ENCODE data around the gene FBXW2. TPM values are rescaled to one million over a fixed set of nuclear protein-coding genes. Genes with fewer than 3 reads are reported as not detected.

Gene FBXW2
- total and polyA plus RNA-seq, 2 donors (not counting 3 experiments of a cell fraction or from before 2014, with no cell fraction given): 32.5 to 70.2 TPM

DNA sequence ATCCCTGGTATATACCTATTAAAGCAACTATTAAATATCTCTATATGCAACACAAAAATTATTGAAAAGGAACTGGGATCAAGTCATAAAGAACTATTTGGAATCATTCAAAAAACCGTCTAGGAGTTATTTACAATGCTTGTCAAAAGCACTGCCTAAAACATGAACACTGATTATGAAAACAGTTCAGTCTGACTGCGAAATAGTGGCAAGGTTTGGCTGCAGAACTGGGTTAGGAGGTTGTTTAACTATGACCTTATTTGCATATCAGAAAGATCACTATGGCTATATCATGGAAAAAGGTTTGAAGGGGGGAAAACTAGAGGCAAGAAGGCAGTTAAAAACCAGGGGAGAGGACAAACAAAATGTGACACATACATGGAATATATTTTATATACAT lies 12.0 kb downstream of the FBXW2 start:
- POLR2A ChIA-PET: interaction anchor here (0.7 kb wide), 1 partner anchor 265 kb away, joined by 5 read pairs; no protein-coding TSS in a partner anchor
- H3K4me3 ChIP-seq (replicated peaks in 1 of 3; ENCODE audit: insufficient read depth in 1 of 3, low read depth in 1 of 3, low read length in 3 of 3): no peak overlapping the region
- H3K36me3 ChIP-seq (ENCODE audit: control insufficient read depth in 2 of 2, extremely low read depth in 1 of 2, insufficient read depth in 2 of 2, low read length in 2 of 2): peaks cover 5 to 12% of the 10 kb centered on the region in 2 experiments
- FAIRE-seq (no peak), DNase-seq (ENCODE audit: low read depth, low spot score) (no peak)
- H3K4me2 ChIP-seq (ENCODE audit: insufficient read depth, low read length): no peak overlapping the region
- peaks cover 34% of the 10 kb centered on the region for H3K79me2 ChIP-seq (ENCODE audit: control insufficient read depth, insufficient read depth, low read length)
- TF ChIP-seq FOS (IDR thresholded peaks at IDR 0.05; ENCODE audit: borderline replicate concordance, insufficient read depth, low read length): no peak
- intact Hi-C loops (cut with micrococcal nuclease) (no loop called here), dilution Hi-C loops (cut with MboI; ENCODE audit: extremely low pct_ligation_motif_present, low sequenced_read_pairs) (no loop called here)
- H4K20me1 ChIP-seq (replicated peaks; ENCODE audit: control insufficient read depth, extremely low read depth, insufficient read depth, low read length): no peaks in the 10 kb centered on the region
- no peak overlapping the region for H3K27ac ChIP-seq (ENCODE audit: insufficient read depth, low read depth, low read length)
- no peak overlapping the region for H3K9ac ChIP-seq (replicated peaks; ENCODE audit: extremely low read depth, insufficient read depth, low read length)
- no peaks in the 10 kb centered on the region for H3K27me3 ChIP-seq (ENCODE audit: control insufficient read depth in 2 of 2, insufficient read depth in 2 of 2, low read length in 2 of 2)
- no TSS peak for BruUV-seq (replicated peaks)
- no peaks in the 10 kb centered on the region for H3K4me1 ChIP-seq (ENCODE audit: control insufficient read depth, extremely low read depth, insufficient read depth, low read length)
- H3K9me3 ChIP-seq (replicated peaks; ENCODE audit: control insufficient read depth, insufficient read depth, low read length): no peaks in the 10 kb centered on the region
- H2AFZ ChIP-seq (ENCODE audit: low read depth, low read length): no peak overlapping the region
- H3K9me1 ChIP-seq (replicated peaks; ENCODE audit: control insufficient read depth, extremely low read depth, insufficient read depth, low read length): no peaks in the 10 kb centered on the region
- CTCF ChIA-PET: interaction anchor here (1.3 kb wide), 1 partner anchor 18 kb away, joined by 3 read pairs; no protein-coding TSS in a partner anchor

GRCh38 chr9:120780367-120780766 lies 12.8 kb downstream of the FBXW2 start:
- Histone ChIP-seq H3K27ac (ENCODE audit: insufficient read depth, low read depth, low read length) (no peak overlapping the region), H3K9me3 (replicated peaks; ENCODE audit: control insufficient read depth, insufficient read depth, low read length) (no peaks in the 10 kb centered on the region), H3K9ac (replicated peaks; ENCODE audit: extremely low read depth, insufficient read depth, low read length) (no peak overlapping the region), H2AFZ (ENCODE audit: low read depth, low read length) (no peak overlapping the region), H3K79me2 (ENCODE audit: control insufficient read depth, insufficient read depth, low read length) (peaks cover 29% of the 10 kb centered on the region), H4K20me1 (replicated peaks; ENCODE audit: control insufficient read depth, extremely low read depth, insufficient read depth, low read length) (no peaks in the 10 kb centered on the region), H3K4me3 (replicated peaks in 1 of 3; ENCODE audit: insufficient read depth in 1 of 3, low read depth in 1 of 3, low read length in 3 of 3) (no peak overlapping the region), H3K4me2 (ENCODE audit: insufficient read depth, low read length) (no peak overlapping the region), H3K27me3 (ENCODE audit: control insufficient read depth in 2 of 2, insufficient read depth in 2 of 2, low read length in 2 of 2) (no peaks in the 10 kb centered on the region), H3K36me3 (ENCODE audit: control insufficient read depth in 2 of 2, extremely low read depth in 1 of 2, insufficient read depth in 2 of 2, low read length in 2 of 2) (peaks cover 6 to 9% of the 10 kb centered on the region in 2 experiments), H3K9me1 (replicated peaks; ENCODE audit: control insufficient read depth, extremely low read depth, insufficient read depth, low read length) (no peaks in the 10 kb centered on the region), H3K4me1 (ENCODE audit: control insufficient read depth, extremely low read depth, insufficient read depth, low read length) (no peaks in the 10 kb centered on the region)
- ChIA-PET CTCF (interaction anchor here (1.3 kb wide), 1 partner anchor 18 kb away, joined by 3 read pairs; no protein-coding TSS in a partner anchor), POLR2A (interaction anchor here (0.6 kb wide), 1 partner anchor 9 kb away, joined by 9 read pairs; no protein-coding TSS in a partner anchor)
- TF ChIP-seq MYC (IDR thresholded peaks at IDR 0.05; ENCODE audit: low read depth, low read length) (no peak), MAX (IDR thresholded peaks at IDR 0.05; ENCODE audit: insufficient read depth, insufficient read length) (no peak), JUN (IDR thresholded peaks at IDR 0.05; ENCODE audit: borderline replicate concordance, insufficient read depth, insufficient read length, low read depth) (no peak), FOS (IDR thresholded peaks at IDR 0.05; ENCODE audit: borderline replicate concordance, insufficient read depth, low read length) (no peak), POLR2AphosphoS5 (IDR thresholded peaks at IDR 0.05; ENCODE audit: insufficient read depth, low read depth, low read length) (no peak), CTCF (IDR thresholded peaks at IDR 0.05; ENCODE audit: extremely low read depth in 1 of 2, insufficient read depth in 1 of 2, low read depth in 1 of 2, low read length in 2 of 2) (no peak), EZH2 (IDR thresholded peaks at IDR 0.05; ENCODE audit: borderline replicate concordance, low read depth, low read length, severe bottlenecking) (no peak), POLR2A (IDR thresholded peaks at IDR 0.05; ENCODE audit: low read depth, low read length) (no peak), GATA2 (IDR thresholded peaks at IDR 0.05; ENCODE audit: insufficient read depth, insufficient read length, low read depth, low read length) (no peak)
- dilution Hi-C loops (cut with MboI; ENCODE audit: extremely low pct_ligation_motif_present, low sequenced_read_pairs) (no loop called here), intact Hi-C loops (cut with micrococcal nuclease) (no loop called here)
- FAIRE-seq: no peak
- no peak for DNase-seq (ENCODE audit: low read depth, low spot score)
- BruUV-seq (replicated peaks): no TSS peak
